Gastrocnemius medialis (tissue), 4 donors: ENCODE data around the gene GUK1.

Experiments
- CTCF ChIP-seq, 5 experiments: fragments of 450-650 bp in 3 of 5; fragments of 200-600 bp in 2 of 5; sonication (generic) in 2 of 5; IDR thresholded peaks in 4 of 5; conservative IDR thresholded peaks in 1 of 5; 1 replicate in 4 of 5; 2 replicates in 1 of 5; pipeline ENCODE4 v1.5.1; 2016 to 2019; ENCODE audit warnings: antibody characterized with exemption in 5 of 5, mild to moderate bottlenecking in 3 of 5, moderate library complexity in 3 of 5
- POLR2A ChIP-seq, 2 donors: fragments of 450-650 bp; IDR thresholded peaks; one replicate each; pipeline ENCODE4 v1.6.1; 2017; ENCODE audit warnings: antibody characterized with exemption in 2 of 2, mild to moderate bottlenecking in 2 of 2, moderate library complexity in 2 of 2

DNA sequence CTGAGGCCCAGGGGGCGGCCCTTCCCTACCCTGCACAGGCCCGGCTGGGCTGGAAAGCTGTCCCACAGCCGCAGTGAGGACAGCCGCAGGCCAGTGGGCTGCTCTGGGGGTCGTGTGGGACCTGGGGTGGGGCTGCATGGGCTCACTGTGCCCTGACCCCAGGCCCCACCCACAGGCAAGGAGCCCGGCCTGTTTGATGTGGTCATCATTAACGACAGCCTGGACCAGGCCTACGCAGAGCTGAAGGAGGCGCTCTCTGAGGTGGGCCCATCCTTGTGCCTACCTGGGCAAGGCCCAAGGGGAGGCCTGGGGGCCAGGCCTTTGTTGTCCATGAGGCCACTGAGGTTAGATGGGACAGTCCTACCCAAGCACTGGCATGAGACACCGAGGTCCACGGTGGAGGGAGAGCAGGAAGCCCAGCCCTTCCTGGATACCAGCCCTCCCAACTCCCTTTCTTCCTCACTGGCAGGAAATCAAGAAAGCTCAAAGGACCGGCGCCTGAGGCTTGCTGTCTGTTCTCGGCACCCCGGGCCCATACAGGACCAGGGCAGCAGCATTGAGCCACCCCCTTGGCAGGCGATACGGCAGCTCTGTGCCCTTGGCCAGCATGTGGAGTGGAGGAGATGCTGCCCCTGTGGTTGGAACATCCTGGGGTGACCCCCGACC lies 8.2 kb downstream of the GUK1 start:
- TF ChIP-seq CTCF (IDR thresholded peaks at IDR 0.05 in 4 of 5, conservative IDR thresholded peaks at IDR 0.05 in 1 of 5) = no peak
- no peak for TF ChIP-seq POLR2A (IDR thresholded peaks at IDR 0.05)
